DND-41 (cell line): ENCODE results near the gene TENT5C.

Experiments
- EZH2 ChIP-seq: IDR thresholded peaks from 3 replicates; pipeline ENCODE4 v1.6.1; 2012; ENCODE audit warnings: borderline replicate concordance, low read depth, mild to moderate bottlenecking, moderate library complexity, low read length, inconsistent platforms; ENCODE audit not compliant: severe bottlenecking
- TF ChIP-seq, protein P1 (sequence below): IDR thresholded peaks from 2 replicates; pipeline ENCODE4 v1.5.1; 2012; ENCODE audit warnings: borderline replicate concordance, low read length, moderate library complexity, mild to moderate bottlenecking; ENCODE audit not compliant: poor library complexity, severe bottlenecking; ENCODE audit errors: extremely low read depth

DNA sequence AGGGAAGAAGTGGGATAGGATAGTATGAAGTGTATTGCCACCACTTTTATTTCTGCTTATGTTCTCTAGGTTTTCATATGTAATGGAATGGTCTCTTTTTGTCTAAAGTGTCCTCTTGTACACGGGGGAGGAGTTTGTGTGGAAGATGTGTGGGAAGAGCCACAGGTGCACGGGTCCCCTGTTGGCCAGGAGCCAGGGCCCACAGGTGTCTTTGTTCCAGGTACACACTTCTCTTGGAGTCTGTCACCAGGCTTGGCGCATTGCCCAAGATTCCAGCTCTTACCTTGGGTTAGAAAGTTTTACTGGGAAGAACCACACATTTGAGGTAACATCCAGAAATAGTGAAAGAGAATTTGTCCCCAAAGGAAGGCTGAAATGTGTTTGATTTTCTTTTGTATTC is 10.5 kb downstream of the TENT5C start:
- TF ChIP-seq, protein P1, sequence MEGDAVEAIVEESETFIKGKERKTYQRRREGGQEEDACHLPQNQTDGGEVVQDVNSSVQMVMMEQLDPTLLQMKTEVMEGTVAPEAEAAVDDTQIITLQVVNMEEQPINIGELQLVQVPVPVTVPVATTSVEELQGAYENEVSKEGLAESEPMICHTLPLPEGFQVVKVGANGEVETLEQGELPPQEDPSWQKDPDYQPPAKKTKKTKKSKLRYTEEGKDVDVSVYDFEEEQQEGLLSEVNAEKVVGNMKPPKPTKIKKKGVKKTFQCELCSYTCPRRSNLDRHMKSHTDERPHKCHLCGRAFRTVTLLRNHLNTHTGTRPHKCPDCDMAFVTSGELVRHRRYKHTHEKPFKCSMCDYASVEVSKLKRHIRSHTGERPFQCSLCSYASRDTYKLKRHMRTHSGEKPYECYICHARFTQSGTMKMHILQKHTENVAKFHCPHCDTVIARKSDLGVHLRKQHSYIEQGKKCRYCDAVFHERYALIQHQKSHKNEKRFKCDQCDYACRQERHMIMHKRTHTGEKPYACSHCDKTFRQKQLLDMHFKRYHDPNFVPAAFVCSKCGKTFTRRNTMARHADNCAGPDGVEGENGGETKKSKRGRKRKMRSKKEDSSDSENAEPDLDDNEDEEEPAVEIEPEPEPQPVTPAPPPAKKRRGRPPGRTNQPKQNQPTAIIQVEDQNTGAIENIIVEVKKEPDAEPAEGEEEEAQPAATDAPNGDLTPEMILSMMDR, result no peak
- no peak for TF ChIP-seq EZH2
